ENCODE data around the gene GUCY1A1. TPM values are rescaled to one million over a fixed set of nuclear protein-coding genes. Genes with fewer than 3 reads are reported as not detected.

GUCY1A1 gene
- total RNA-seq, 4 donors from 2014 or later, result 50.3 to 73.7 (median 57.8) TPM

- WGBS, result 94% methylated on average over 6 of the region's 6 CpGs
- peaks cover 8 to 36% (median 13%) of the 10 kb centered on the region in 4 donors for H3K4me1 ChIP-seq
- H3K27ac ChIP-seq (replicated peaks in 1 of 4), result no peak overlapping the region
- TF ChIP-seq POLR2A (IDR thresholded peaks at IDR 0.05; ENCODE audit: low read depth) (no peak), CTCF (IDR thresholded peaks at IDR 0.05) (no peak), POLR2AphosphoS5 (IDR thresholded peaks at IDR 0.05) (no peak), EP300 (IDR thresholded peaks at IDR 0.05) (no peak)
- DNase-seq (ENCODE audit: extremely low spot score), result no peak
- intact Hi-C loops (cut with DNase I), result no loop called here
- no peaks in the 10 kb centered on the region for H3K27me3 ChIP-seq
- H3K9me3 ChIP-seq, result no peaks in the 10 kb centered on the region
- no peaks in the 10 kb centered on the region for H3K36me3 ChIP-seq
- no peak overlapping the region for H3K4me3 ChIP-seq
These were observed 20.8 kb downstream of the GUCY1A1 start for GRCh38 chr4:155687380-155687982.

DNA sequence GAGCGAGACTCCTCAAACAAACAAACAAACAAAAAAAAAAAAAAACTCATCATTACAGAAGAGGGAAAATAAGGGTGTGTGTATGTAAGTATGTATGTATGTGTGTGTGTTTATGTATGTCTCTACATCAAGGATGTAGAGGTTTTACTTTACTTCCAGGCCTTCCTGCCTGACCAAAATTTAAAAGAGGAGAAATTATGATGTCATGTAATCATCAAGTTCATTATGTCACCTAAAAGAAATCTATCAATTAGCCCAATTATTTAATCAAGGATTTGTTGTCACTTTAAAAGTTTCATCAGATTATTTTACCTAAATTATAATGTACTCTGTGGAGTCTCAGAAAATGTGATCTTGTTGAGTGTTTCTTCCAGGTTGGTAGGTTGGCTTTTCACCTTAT lies 21.6 kb downstream of the GUCY1A1 start:
- peaks cover 8 to 43% (median 14%) of the 10 kb centered on the region in 4 donors for H3K4me1 ChIP-seq
- WGBS, result 86% methylated on average over 1 of the region's 1 CpG
- no peaks in the 10 kb centered on the region for H3K9me3 ChIP-seq
- TF ChIP-seq POLR2A (IDR thresholded peaks at IDR 0.05; ENCODE audit: low read depth) (no peak), POLR2AphosphoS5 (IDR thresholded peaks at IDR 0.05) (no peak), CTCF (IDR thresholded peaks at IDR 0.05) (no peak), EP300 (IDR thresholded peaks at IDR 0.05) (no peak)
- H3K27ac ChIP-seq (replicated peaks in 1 of 4), result no peak overlapping the region
- no peaks in the 10 kb centered on the region for H3K36me3 ChIP-seq
- DNase-seq (ENCODE audit: extremely low spot score), result no peak
- intact Hi-C loops (cut with DNase I), result no loop called here
- no peaks in the 10 kb centered on the region for H3K27me3 ChIP-seq
- H3K4me3 ChIP-seq, result no peak overlapping the region

DNA sequence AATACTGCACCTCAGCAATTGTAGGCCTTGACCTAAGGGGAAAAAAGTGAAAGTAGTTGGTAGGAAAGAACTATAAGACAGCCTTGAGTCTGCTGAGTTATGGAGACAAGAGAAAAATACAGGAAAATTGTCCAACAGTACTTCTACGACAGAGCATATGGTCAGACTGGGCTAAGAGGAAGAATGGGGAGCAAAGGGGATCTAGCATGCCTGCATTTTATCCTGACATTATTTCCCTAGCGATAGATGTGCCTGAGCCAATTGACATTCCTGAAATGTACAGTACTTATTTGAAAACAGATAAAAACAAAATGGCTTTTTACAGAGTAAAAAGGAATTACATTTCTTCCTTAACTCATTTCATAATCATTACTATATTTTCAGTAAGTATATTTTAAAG lies 22.2 kb downstream of the GUCY1A1 start:
- no peak for DNase-seq (ENCODE audit: extremely low spot score)
- Histone ChIP-seq H3K4me3 (no peak overlapping the region), H3K4me1 (peaks cover 10 to 49% (median 19%) of the 10 kb centered on the region in 4 donors), H3K36me3 (no peaks in the 10 kb centered on the region), H3K9me3 (no peaks in the 10 kb centered on the region), H3K27ac (replicated peaks in 1 of 4) (no peak overlapping the region), H3K27me3 (no peaks in the 10 kb centered on the region)
- WGBS, result 82% methylated on average over 2 of the region's 2 CpGs
- intact Hi-C loops (cut with DNase I), result no loop called here
- no peak for TF ChIP-seq CTCF (IDR thresholded peaks at IDR 0.05)
- no peak for TF ChIP-seq POLR2AphosphoS5 (IDR thresholded peaks at IDR 0.05)
- no peak for TF ChIP-seq EP300 (IDR thresholded peaks at IDR 0.05)

- intact Hi-C loops (cut with DNase I), result no loop called here
- peaks cover 18 to 46% (median 31%) of the 10 kb centered on the region in 4 donors for H3K4me1 ChIP-seq
- H3K27ac ChIP-seq (replicated peaks in 1 of 4), result peak overlapping the region in 2 of 4 donors; percentile 9 to 23
These were observed 23.6 kb downstream of the GUCY1A1 start for GRCh38 chr4:155690044-155690837.

DNA sequence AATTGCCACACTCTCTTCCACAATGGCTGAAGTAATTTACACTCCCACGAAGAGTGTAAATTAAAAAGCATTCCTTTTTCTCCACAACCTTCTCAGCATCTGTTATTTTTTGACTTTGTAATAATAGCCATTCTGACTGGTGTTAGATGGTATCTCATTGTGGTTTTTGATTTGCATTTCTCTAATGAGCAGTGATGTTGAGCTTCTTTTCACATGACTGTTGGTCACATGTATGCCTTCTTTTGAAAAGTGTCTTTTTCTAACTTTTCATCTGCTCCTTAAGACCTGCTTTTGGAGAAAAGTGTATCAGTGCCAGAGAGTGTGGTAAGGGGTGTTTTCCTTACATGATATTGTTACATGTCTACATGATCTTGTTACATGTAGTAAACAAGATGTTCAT lies 25.7 kb downstream of the GUCY1A1 start:
- Histone ChIP-seq H3K4me3 (no peak overlapping the region), H3K27ac (replicated peaks in 1 of 4) (peak overlapping the region in 1 of 4 donors; percentile 52), H3K27me3 (no peaks in the 10 kb centered on the region), H3K4me1 (peaks cover 18 to 44% (median 31%) of the 10 kb centered on the region in 4 donors), H3K9me3 (no peaks in the 10 kb centered on the region), H3K36me3 (no peaks in the 10 kb centered on the region)
- intact Hi-C loops (cut with DNase I), result no loop called here
- TF ChIP-seq EP300 (IDR thresholded peaks at IDR 0.05) (no peak), POLR2A (IDR thresholded peaks at IDR 0.05; ENCODE audit: low read depth) (no peak), CTCF (IDR thresholded peaks at IDR 0.05) (no peak), POLR2AphosphoS5 (IDR thresholded peaks at IDR 0.05) (no peak)
- WGBS, result 83% methylated on average over 1 of the region's 1 CpG
- DNase-seq (ENCODE audit: extremely low spot score), result no peak

More at GRCh38 chr4:155690044-155690837, 23.6 kb downstream of the GUCY1A1 start:
- Histone ChIP-seq H3K4me3 (no peak overlapping the region), H3K27me3 (no peaks in the 10 kb centered on the region), H3K36me3 (no peaks in the 10 kb centered on the region), H3K9me3 (no peaks in the 10 kb centered on the region)
- 86% methylated on average over 3 of the region's 3 CpGs for WGBS
- no peak for TF ChIP-seq EP300 (IDR thresholded peaks at IDR 0.05)
- DNase-seq (ENCODE audit: extremely low spot score), result no peak

All from esophagus muscularis mucosa (tissue), 4 donors.